HepG2 (cell line): ENCODE results near the gene LSM10. TPM values are rescaled to one million over a fixed set of nuclear protein-coding genes. Genes with fewer than 3 reads are reported as not detected.

Source experiments
- ELF1 ChIP-seq: sonication (generic); formaldehyde crosslinking; IDR thresholded peaks from 2 replicates; pipeline ENCODE4 v1.4.0; 2020; ENCODE audit warnings: missing genetic modification reagents
- FOXA1 ChIP-seq, 2 experiments: fragments of 450-650 bp in 1 of 2; sonication (generic) in 1 of 2; formaldehyde crosslinking in 1 of 2; IDR thresholded peaks; 2 replicates each; pipeline versions ENCODE4 v1.4.0 to v1.6.1; 2016 to 2020; ENCODE audit warnings: missing genetic modification reagents in 1 of 2
- HOXA5 ChIP-seq: sonication (generic); formaldehyde crosslinking; IDR thresholded peaks from 2 replicates; pipeline ENCODE4 v1.4.0; 2020; ENCODE audit warnings: missing genetic modification reagents
- MAZ ChIP-seq, 2 experiments: sonication (generic) in 1 of 2; formaldehyde crosslinking in 1 of 2; IDR thresholded peaks; 2 replicates each; pipeline versions ENCODE4 v1.5.0 to v1.6.1; 2012 to 2020; ENCODE audit warnings: low read depth in 2 of 2, mild to moderate bottlenecking in 2 of 2, borderline replicate concordance in 1 of 2, improper control_type of control experiment in 1 of 2, low read length in 1 of 2, missing genetic modification reagents in 1 of 2, moderate library complexity in 1 of 2
- MEIS2 ChIP-seq: sonication (generic); formaldehyde crosslinking; IDR thresholded peaks from 2 replicates; pipeline ENCODE4 v1.9.0; 2021; ENCODE audit warnings: mild to moderate bottlenecking, missing genetic modification reagents
- PAXIP1 ChIP-seq: sonication (generic); formaldehyde crosslinking; conservative IDR thresholded peaks from 2 replicates; pipeline ENCODE4 v1.4.0; 2020; ENCODE audit warnings: mild to moderate bottlenecking, missing genetic modification reagents, moderate library complexity
- PLRG1 ChIP-seq: fragments of 450-650 bp; conservative IDR thresholded peaks from 2 replicates; pipeline ENCODE4 v1.6.1; 2016
- PRDM4 ChIP-seq: sonication (generic); formaldehyde crosslinking; IDR thresholded peaks from 2 replicates; pipeline ENCODE4 v1.9.0; 2021; ENCODE audit warnings: missing genetic modification reagents, borderline replicate concordance
- THAP11 ChIP-seq: IDR thresholded peaks from 2 replicates; pipeline ENCODE4 v1.6.1; 2016; ENCODE audit warnings: missing biosample characterization, missing genetic modification reagents
- UBTF ChIP-seq: sonication (generic); formaldehyde crosslinking; IDR thresholded peaks from 2 replicates; pipeline ENCODE4 v1.4.0; 2020; ENCODE audit warnings: mild to moderate bottlenecking, missing genetic modification reagents
- ZKSCAN8 ChIP-seq: IDR thresholded peaks from 2 replicates; pipeline ENCODE4 v1.6.1; 2016; ENCODE audit warnings: borderline replicate concordance, missing genetic modification reagents, missing compliant biosample characterization
- ZNF264 ChIP-seq: sonication (generic); formaldehyde crosslinking; IDR thresholded peaks from 2 replicates; pipeline ENCODE4 v1.4.0; 2020; ENCODE audit warnings: missing genetic modification reagents
- ZNF367 ChIP-seq: sonication (generic); formaldehyde crosslinking; IDR thresholded peaks from 2 replicates; pipeline ENCODE4 v1.4.0; 2020; ENCODE audit warnings: missing genetic modification reagents, borderline replicate concordance
- ZNF891 ChIP-seq: sonication (generic); formaldehyde crosslinking; IDR thresholded peaks from 2 replicates; pipeline ENCODE4 v1.5.0; 2020; ENCODE audit warnings: mild to moderate bottlenecking, missing genetic modification reagents
- polyA plus RNA-seq, 8 experiments: library from polyadenylated mRNA; depleted of rRNA in 3 of 8; stranded (reverse) in 7 of 8; unstranded in 1 of 8; fragments of >200 nt; fragmentation: Illumina TruSeq in 4 of 8; extraction: Trizol in 4 of 8; gene quantifications; 2 replicates each; pipeline versions ENCODE4 v1.2.1 to v1.2.3, GENCODE V29; 2011 to 2016; ENCODE audit warnings: low read depth in 4 of 8, missing spikeins in 1 of 8, mixed read lengths in 1 of 8; ENCODE audit not compliant: insufficient read depth in 1 of 8
- total RNA-seq, 5 experiments: library from RNA; depleted of rRNA; stranded (reverse); fragments of >200 nt; fragmentation: Illumina TruSeq; extraction: Trizol; gene quantifications; 2 replicates each; pipeline ENCODE4 v1.2.3, GENCODE V29; 2016; ENCODE audit warnings: low read depth in 1 of 5

Gene LSM10
- total and polyA plus RNA-seq, 2 of the 13 experiments (the other 11 are each of a cell fraction or from before 2014, with no cell fraction given), result 14.0 to 52.0 TPM

GRCh38 chr1:36385410-36386264 is 12.1 kb downstream of the LSM10 start, which contains the start of gene STK40 (continued):
- TF ChIP-seq ZNF264 (peak; percentile 25; the same call in 1 of the 2 replicates), ZNF367 (CRISPR knock-in tag) (0 out of 2 replicates have a peak, but pooled peaks have one; percentile 23), PAXIP1 (CRISPR knock-in tag) (0 out of 2 replicates have a peak, but pooled peaks have one; percentile 63), THAP11 (CRISPR knock-in tag) (peak; percentile 84), FOXA1 (IDR thresholded peaks at IDR 0.05) (no peak), FOXA1 (CRISPR knock-in tag; IDR thresholded peaks at IDR 0.05) (no peak), PLRG1 (no peak), MAZ (IDR thresholded peaks at IDR 0.05; ENCODE audit: borderline replicate concordance, low read depth, low read length) (peak; percentile 38; the same call in 1 of the 2 replicates), MAZ (CRISPR knock-in tag; IDR thresholded peaks at IDR 0.05; ENCODE audit: low read depth) (no peak), ELF1 (CRISPR knock-in tag) (peak; percentile 87), ZNF891 (no peak), UBTF (no peak), MEIS2 (CRISPR knock-in tag) (0 out of 2 replicates have a peak, but pooled peaks have one; percentile 1), ZKSCAN8 (CRISPR knock-in tag) (no peak), PRDM4 (no peak), HOXA5 (CRISPR knock-in tag) (no peak)
